ENCODE measurements around the gene MAP2.

GRCh38 chr2:209401788-209402187 is 22.1 kb upstream of the MAP2 start:
- TF ChIP-seq CTCF (IDR thresholded peaks at IDR 0.05) (no peak), POLR2A (IDR thresholded peaks at IDR 0.05) (no peak), EP300 (IDR thresholded peaks at IDR 0.05; ENCODE audit: low read depth) (no peak)

All from transverse colon (tissue), 3 donors.